ENCODE data around the gene MBD2. TPM values are rescaled to one million over a fixed set of nuclear protein-coding genes. Genes with fewer than 3 reads are reported as not detected.

Gene MBD2
- total RNA-seq, 1 donor from 2014 or later: 27.7 TPM

- H3K4me1 Mint-ChIP-seq (ENCODE audit: unreplicated experiment): peaks cover 7% of the 10 kb centered on the region
Observed at GRCh38 chr18:54218299-54218698, 6.2 kb downstream of the MBD2 start.

GRCh38 chr18:54217624-54218023 lies 6.8 kb downstream of the MBD2 start:
- DNase-seq (ENCODE audit: low spot score): no peak
- Mint-ChIP-seq H3K4me1 (ENCODE audit: unreplicated experiment) (peaks cover 3% of the 10 kb centered on the region), H3K27ac (ENCODE audit: unreplicated experiment) (no peak overlapping the region), H3K27me3 (ENCODE audit: unreplicated experiment) (no peaks in the 10 kb centered on the region), H3K4me3 (ENCODE audit: unreplicated experiment) (no peak overlapping the region), H3K36me3 (ENCODE audit: low read depth, unreplicated experiment) (no peaks in the 10 kb centered on the region), H3K9me3 (ENCODE audit: unreplicated experiment) (no peaks in the 10 kb centered on the region)
- no peak for TF ChIP-seq CTCF (IDR thresholded peaks at IDR 0.05; ENCODE audit: unreplicated experiment)

More at GRCh38 chr18:54218299-54218698, 6.2 kb downstream of the MBD2 start:
- Mint-ChIP-seq H3K27me3 (ENCODE audit: unreplicated experiment) (no peaks in the 10 kb centered on the region), H3K4me3 (ENCODE audit: unreplicated experiment) (no peak overlapping the region), H3K9me3 (ENCODE audit: unreplicated experiment) (no peaks in the 10 kb centered on the region), H3K27ac (ENCODE audit: unreplicated experiment) (no peak overlapping the region), H3K36me3 (ENCODE audit: low read depth, unreplicated experiment) (no peaks in the 10 kb centered on the region)
- no peak for TF ChIP-seq CTCF (IDR thresholded peaks at IDR 0.05; ENCODE audit: unreplicated experiment)
- no peak for DNase-seq (ENCODE audit: low spot score)

GRCh38 chr18:54215069-54215468 lies 9.4 kb downstream of the MBD2 start:
- Mint-ChIP-seq H3K36me3 (ENCODE audit: low read depth, unreplicated experiment) (no peaks in the 10 kb centered on the region), H3K4me3 (ENCODE audit: unreplicated experiment) (no peak overlapping the region), H3K27ac (ENCODE audit: unreplicated experiment) (no peak overlapping the region), H3K27me3 (ENCODE audit: unreplicated experiment) (no peaks in the 10 kb centered on the region), H3K4me1 (ENCODE audit: unreplicated experiment) (no peaks in the 10 kb centered on the region), H3K9me3 (ENCODE audit: unreplicated experiment) (no peaks in the 10 kb centered on the region)
- no peak for DNase-seq (ENCODE audit: low spot score)
- TF ChIP-seq CTCF (IDR thresholded peaks at IDR 0.05; ENCODE audit: unreplicated experiment): no peak

GRCh38 chr18:54210463-54210862 lies 14.0 kb downstream of the MBD2 start:
- TF ChIP-seq CTCF (IDR thresholded peaks at IDR 0.05; ENCODE audit: unreplicated experiment): no peak
- Mint-ChIP-seq H3K9me3 (ENCODE audit: unreplicated experiment) (no peaks in the 10 kb centered on the region), H3K4me1 (ENCODE audit: unreplicated experiment) (peaks cover 10% of the 10 kb centered on the region), H3K36me3 (ENCODE audit: low read depth, unreplicated experiment) (no peaks in the 10 kb centered on the region), H3K27ac (ENCODE audit: unreplicated experiment) (no peak overlapping the region), H3K4me3 (ENCODE audit: unreplicated experiment) (no peak overlapping the region), H3K27me3 (ENCODE audit: unreplicated experiment) (peaks cover 1% of the 10 kb centered on the region)
- DNase-seq (ENCODE audit: low spot score): no peak

- peaks cover 1% of the 10 kb centered on the region for H3K27me3 Mint-ChIP-seq (ENCODE audit: unreplicated experiment)
- no peak overlapping the region for H3K27ac Mint-ChIP-seq (ENCODE audit: unreplicated experiment)
- DNase-seq (ENCODE audit: low spot score): no peak
- H3K9me3 Mint-ChIP-seq (ENCODE audit: unreplicated experiment): no peaks in the 10 kb centered on the region
- H3K4me3 Mint-ChIP-seq (ENCODE audit: unreplicated experiment): no peak overlapping the region
- peaks cover 10% of the 10 kb centered on the region for H3K4me1 Mint-ChIP-seq (ENCODE audit: unreplicated experiment)
- no peak for TF ChIP-seq CTCF (IDR thresholded peaks at IDR 0.05; ENCODE audit: unreplicated experiment)
- peaks cover under 1% of the 10 kb centered on the region for H3K36me3 Mint-ChIP-seq (ENCODE audit: low read depth, unreplicated experiment)
Observed at GRCh38 chr18:54209471-54210180, 14.8 kb downstream of the MBD2 start.
